Measurements from ENCODE around the gene DPP10. TPM values are rescaled to one million over a fixed set of nuclear protein-coding genes. Genes with fewer than 3 reads are reported as not detected.
A peak's percentile ranks its signal among the peaks of the same experiment; 100 is the strongest.
"Not testable (repeated sequence)": the region's sequence is repeated elsewhere in the genome, so short reads cannot be mapped to it uniquely, and the experiment has no call there.

The DPP10 gene
- total RNA-seq (10 to 100 TPM; 30.6 to 83.0 TPM), polyA plus RNA-seq (ENCODE audit: insufficient read length in 2 of 2) (10 to 100 TPM; 41.7 to 54.3 TPM)
- long read RNA-seq, donor 1, transcript DPP10-203 (26 exons, 2,758 nt): major isoform, 5 of 43 reads
- long read RNA-seq, donor 1, partial matches to known transcripts: 37 of 43 reads
- long read RNA-seq, donor 1, other reads (novel, unspliced or antisense): 0 of 43 reads
- long read RNA-seq, donor 2: 0 reads
- long read RNA-seq, donor 3, partial matches to known transcripts: 15 of 16 reads
- long read RNA-seq, donor 3, other reads (novel, unspliced or antisense): 0 of 16 reads
- long read RNA-seq, donor 4, partial matches to known transcripts: 0 of 1 reads
- long read RNA-seq, donor 4, other reads (novel, unspliced or antisense): 0 of 1 reads

DNA sequence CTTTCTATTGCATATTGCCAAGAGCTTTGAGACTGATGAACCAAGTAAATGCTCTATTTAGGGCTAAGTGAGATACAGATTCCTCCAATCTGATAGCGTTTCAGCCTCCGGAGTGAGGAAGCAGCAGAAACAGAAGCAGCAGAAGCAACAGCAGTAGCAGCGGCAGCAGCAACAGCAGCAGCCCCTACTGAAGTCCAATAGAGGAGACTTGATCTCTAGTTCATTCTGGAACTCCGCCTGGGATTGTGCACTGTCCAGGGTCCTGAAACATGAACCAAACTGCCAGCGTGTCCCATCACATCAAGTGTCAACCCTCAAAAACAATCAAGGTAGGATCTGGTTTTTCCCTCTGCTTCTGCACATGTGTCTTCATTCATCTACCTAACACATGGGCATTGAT, at the start of gene DPP10:
DPP10 (plus strand) TSS at position 132 of the 400 bp plus-strand sequence.
- no peaks in the 10 kb centered on the region for H3K36me3 ChIP-seq (ENCODE audit: control insufficient read depth, insufficient read depth, low read length)
- peak in 5 of 6 donors; percentile 36 to 81 (median 61) for DNase-seq (ENCODE audit: low read depth in 4 of 6, low spot score in 6 of 6)
- H3K27me3 ChIP-seq (ENCODE audit: control insufficient read depth, insufficient read depth, low read length): no peaks in the 10 kb centered on the region
- no peaks in the 10 kb centered on the region for H3K9me3 ChIP-seq (ENCODE audit: control insufficient read depth, insufficient read depth, low read length)
- peak within 1 kb of the TSS; percentile 4 for H3K4me3 ChIP-seq (ENCODE audit: low read depth, low read length)
- 6% methylated on average over 5 of the region's 5 CpGs for WGBS (ENCODE audit: insufficient coverage)
- no peaks in the 10 kb centered on the region for H3K4me1 ChIP-seq (ENCODE audit: control insufficient read depth, insufficient read depth, low read length)
- H3K27ac ChIP-seq (ENCODE audit: low read depth, low read length): no peak within 1 kb of the TSS

DNA sequence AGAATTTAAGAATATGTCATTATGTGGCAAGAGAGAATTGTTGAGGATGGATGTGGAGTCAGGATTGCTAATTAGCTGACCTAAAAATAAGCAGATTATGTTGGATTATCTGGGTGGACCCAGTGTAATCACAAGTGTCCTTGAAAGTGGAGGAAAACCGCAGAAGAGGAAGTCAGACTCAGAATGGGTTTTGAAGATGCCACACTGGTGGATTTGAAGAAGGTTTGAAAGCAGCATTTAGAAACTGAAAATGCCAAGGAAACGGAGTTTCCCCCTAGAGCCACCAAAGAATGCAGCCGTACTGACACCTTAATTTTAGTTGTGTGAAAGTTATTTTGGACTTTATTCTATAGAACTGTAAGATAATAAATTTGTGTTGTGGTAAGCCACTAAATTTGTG, 41.6 kb upstream of the DPP10 start:
- no peak for DNase-seq (ENCODE audit: low read depth in 4 of 6, low spot score in 6 of 6)
- Histone ChIP-seq H3K27me3 (ENCODE audit: control insufficient read depth, insufficient read depth, low read length) (no peaks in the 10 kb centered on the region), H3K36me3 (ENCODE audit: control insufficient read depth, insufficient read depth, low read length) (no peaks in the 10 kb centered on the region), H3K9me3 (ENCODE audit: control insufficient read depth, insufficient read depth, low read length) (no peaks in the 10 kb centered on the region), H3K27ac (ENCODE audit: low read depth, low read length) (no peak overlapping the region), H3K4me1 (ENCODE audit: control insufficient read depth, insufficient read depth, low read length) (no peaks in the 10 kb centered on the region), H3K4me3 (ENCODE audit: low read depth, low read length) (no peak overlapping the region)
- WGBS (ENCODE audit: insufficient coverage): 100% methylated on average over 1 of the region's 3 CpGs

DNA sequence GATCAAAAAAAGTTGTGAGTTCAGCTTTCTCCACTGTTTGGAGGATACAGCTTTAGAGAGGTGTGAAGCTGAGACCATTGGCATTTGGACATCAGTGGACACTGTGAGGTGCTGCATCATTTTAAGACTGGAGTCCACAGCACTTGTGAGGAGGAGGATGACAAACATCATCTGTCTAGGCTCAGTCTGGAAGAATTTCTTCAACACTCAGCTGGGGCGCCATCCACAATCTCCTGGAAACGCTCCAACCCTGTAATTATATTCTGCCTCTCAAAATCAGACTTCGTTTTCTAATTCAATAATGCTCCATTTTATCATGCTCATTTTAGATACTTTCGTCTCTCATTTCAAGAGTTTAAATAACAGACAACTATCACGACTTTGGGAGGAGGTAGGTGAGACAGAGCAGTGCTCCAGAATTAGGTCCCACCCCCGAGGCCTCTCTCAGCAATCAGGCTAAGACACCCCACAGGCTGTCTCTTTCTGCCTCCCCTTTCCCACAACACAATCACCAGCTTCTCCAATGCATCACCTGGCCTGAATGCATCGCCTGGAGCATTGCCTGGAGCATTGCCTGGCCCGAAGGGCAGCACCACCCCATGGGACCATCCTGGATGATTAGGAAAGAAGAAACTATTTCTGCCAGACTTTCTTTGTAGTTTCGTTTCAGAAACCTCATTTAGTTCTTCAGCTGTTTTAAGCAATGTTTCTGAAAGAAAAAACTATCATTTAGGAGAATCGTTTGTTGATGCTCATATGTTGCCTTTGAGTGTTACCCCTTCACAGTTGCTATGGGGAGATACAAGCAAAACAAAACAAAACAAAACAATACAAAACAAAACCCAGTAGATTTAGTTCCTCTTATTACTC, 37.0 kb upstream of the DPP10 start:
- WGBS (ENCODE audit: insufficient coverage): 78% methylated on average over 4 of the region's 10 CpGs
- no peaks in the 10 kb centered on the region for H3K36me3 ChIP-seq (ENCODE audit: control insufficient read depth, insufficient read depth, low read length)
- H3K27ac ChIP-seq (ENCODE audit: low read depth, low read length): no peak overlapping the region

DNA sequence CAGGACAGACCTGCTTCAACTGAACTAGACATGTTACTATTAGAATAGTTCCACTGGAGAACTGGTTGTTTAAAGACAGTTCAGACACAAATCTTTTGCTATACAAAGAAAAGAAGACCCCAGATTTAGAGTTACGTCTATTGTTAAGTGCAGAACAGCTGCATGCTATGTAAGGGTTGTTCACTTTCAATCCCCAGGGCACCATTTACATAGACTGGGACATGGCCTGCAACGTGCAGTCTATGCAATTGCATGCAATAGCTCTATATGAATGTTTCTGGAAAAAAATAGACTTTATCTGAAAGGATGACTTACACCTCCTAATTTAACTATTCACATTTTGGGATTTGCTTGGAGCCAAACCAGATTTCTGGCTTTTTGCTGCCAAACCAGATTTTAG, 36.1 kb upstream of the DPP10 start:
- Histone ChIP-seq H3K4me1 (ENCODE audit: control insufficient read depth, insufficient read depth, low read length) (no peaks in the 10 kb centered on the region), H3K27ac (ENCODE audit: low read depth, low read length) (no peak overlapping the region), H3K36me3 (ENCODE audit: control insufficient read depth, insufficient read depth, low read length) (no peaks in the 10 kb centered on the region), H3K9me3 (ENCODE audit: control insufficient read depth, insufficient read depth, low read length) (no peaks in the 10 kb centered on the region), H3K27me3 (ENCODE audit: control insufficient read depth, insufficient read depth, low read length) (no peaks in the 10 kb centered on the region), H3K4me3 (ENCODE audit: low read depth, low read length) (no peak overlapping the region)
- no peak for DNase-seq (ENCODE audit: low read depth in 4 of 6, low spot score in 6 of 6)
- no CpG with 5 or more reads among the region's 2 CpGs for WGBS (ENCODE audit: insufficient coverage)

More for the DNA sequence above, 37.0 kb upstream of the DPP10 start:
- H3K9me3 ChIP-seq (ENCODE audit: control insufficient read depth, insufficient read depth, low read length): no peaks in the 10 kb centered on the region
- no peak overlapping the region for H3K4me3 ChIP-seq (ENCODE audit: low read depth, low read length)
- DNase-seq (ENCODE audit: low read depth in 4 of 6, low spot score in 6 of 6): no peak
- no peaks in the 10 kb centered on the region for H3K4me1 ChIP-seq (ENCODE audit: control insufficient read depth, insufficient read depth, low read length)
- no peaks in the 10 kb centered on the region for H3K27me3 ChIP-seq (ENCODE audit: control insufficient read depth, insufficient read depth, low read length)

DNA sequence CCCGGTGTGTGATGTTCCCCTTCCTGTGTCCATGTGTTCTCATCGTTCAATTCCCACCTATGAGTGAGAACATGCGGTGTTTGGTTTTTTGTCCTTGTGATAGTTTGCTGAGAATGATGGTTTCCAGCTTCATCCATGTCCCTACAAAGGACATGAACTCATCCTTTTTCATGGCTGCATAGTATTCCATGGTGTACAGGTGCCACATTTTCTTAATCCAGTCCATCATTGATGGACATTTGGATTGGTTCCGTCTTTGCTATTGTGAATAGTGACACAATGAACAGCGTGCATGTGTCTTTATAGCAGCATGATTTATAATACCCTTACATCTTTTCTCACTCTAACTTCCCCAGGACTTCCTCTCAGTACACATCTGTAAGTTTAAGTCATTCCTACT, 35.1 kb upstream of the DPP10 start:
- not testable (repeated sequence) for DNase-seq (ENCODE audit: low read depth in 4 of 6, low spot score in 6 of 6); H3K27ac ChIP-seq (ENCODE audit: low read depth, low read length); H3K4me3 ChIP-seq (ENCODE audit: low read depth, low read length); H3K36me3 ChIP-seq (ENCODE audit: control insufficient read depth, insufficient read depth, low read length); H3K27me3 ChIP-seq (ENCODE audit: control insufficient read depth, insufficient read depth, low read length); H3K9me3 ChIP-seq (ENCODE audit: control insufficient read depth, insufficient read depth, low read length); H3K4me1 ChIP-seq (ENCODE audit: control insufficient read depth, insufficient read depth, low read length)
- 100% methylated on average over 2 of the region's 5 CpGs for WGBS (ENCODE audit: insufficient coverage)

DNA sequence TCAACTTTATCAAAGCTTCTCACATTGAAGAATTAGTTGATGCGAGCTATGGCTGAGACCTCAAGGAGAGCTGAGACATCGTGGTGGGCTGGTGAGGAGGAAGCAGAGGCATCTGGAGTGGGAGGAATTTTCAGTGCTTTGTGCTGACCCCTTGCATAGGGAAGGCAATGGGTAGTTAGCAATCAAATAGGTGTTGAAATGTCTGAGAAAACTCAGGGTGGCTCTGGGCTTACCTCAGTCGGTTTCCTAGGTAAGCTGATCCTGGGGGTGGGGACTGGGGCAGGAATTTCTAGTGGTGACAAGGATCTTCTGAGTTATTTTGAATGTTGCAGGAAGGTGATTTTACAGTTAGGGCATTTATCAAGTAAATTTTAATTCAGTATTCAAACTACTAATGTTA, 20.7 kb upstream of the DPP10 start:
- no peaks in the 10 kb centered on the region for H3K27me3 ChIP-seq (ENCODE audit: control insufficient read depth, insufficient read depth, low read length)
- H3K36me3 ChIP-seq (ENCODE audit: control insufficient read depth, insufficient read depth, low read length): no peaks in the 10 kb centered on the region
- 83% methylated on average over 3 of the region's 3 CpGs for WGBS (ENCODE audit: insufficient coverage)
- H3K4me3 ChIP-seq (ENCODE audit: low read depth, low read length): no peak overlapping the region
- H3K9me3 ChIP-seq (ENCODE audit: control insufficient read depth, insufficient read depth, low read length): no peaks in the 10 kb centered on the region
- H3K27ac ChIP-seq (ENCODE audit: low read depth, low read length): no peak overlapping the region
- no peak for DNase-seq (ENCODE audit: low read depth in 4 of 6, low spot score in 6 of 6)
- peaks cover 4% of the 10 kb centered on the region for H3K4me1 ChIP-seq (ENCODE audit: control insufficient read depth, insufficient read depth, low read length)

DNA sequence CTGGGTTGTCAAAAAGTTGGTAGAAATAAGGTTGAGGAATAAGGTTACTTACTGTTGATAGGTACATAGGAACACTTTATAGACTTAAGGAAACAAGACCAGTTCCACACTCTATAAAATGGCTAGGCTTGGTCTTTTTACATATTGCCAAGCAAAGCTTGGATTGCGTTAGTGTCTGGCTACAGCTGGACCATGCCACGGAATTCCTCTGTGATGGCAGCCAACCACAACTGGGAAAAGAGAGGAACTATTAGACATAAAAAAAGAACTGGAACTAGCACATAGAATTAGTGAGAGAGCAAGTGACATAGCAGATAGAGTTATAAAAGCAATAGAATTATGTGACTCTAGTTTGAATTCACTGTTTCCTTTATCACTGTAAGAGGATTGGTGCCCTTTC, 17.7 kb upstream of the DPP10 start:
- 78% methylated on average over 2 of the region's 2 CpGs for WGBS (ENCODE audit: insufficient coverage)
- Histone ChIP-seq H3K27ac (ENCODE audit: low read depth, low read length) (no peak overlapping the region), H3K36me3 (ENCODE audit: control insufficient read depth, insufficient read depth, low read length) (no peaks in the 10 kb centered on the region), H3K27me3 (ENCODE audit: control insufficient read depth, insufficient read depth, low read length) (no peaks in the 10 kb centered on the region), H3K4me3 (ENCODE audit: low read depth, low read length) (no peak overlapping the region), H3K9me3 (ENCODE audit: control insufficient read depth, insufficient read depth, low read length) (no peaks in the 10 kb centered on the region), H3K4me1 (ENCODE audit: control insufficient read depth, insufficient read depth, low read length) (peaks cover 4% of the 10 kb centered on the region)
- no peak for DNase-seq (ENCODE audit: low read depth in 4 of 6, low spot score in 6 of 6)

DNA sequence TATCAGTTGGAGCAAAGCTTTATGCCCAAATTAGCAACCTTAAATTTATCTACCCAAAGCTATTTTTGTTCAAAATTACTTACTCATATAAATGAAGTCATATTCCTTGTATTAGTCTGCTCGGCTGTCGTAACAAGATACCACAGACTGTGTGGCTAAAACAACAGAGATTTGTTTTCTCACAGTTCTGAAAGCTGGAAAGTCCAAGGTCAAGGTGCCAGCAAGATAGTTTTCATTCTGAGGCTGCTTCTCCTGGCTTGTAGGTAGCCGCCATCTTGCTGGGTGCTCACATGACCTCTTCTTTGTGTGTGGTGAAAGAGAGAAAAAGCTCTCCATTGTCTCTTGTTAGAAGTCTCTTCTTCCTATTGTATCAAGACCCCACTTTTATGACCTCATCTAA, 15.7 kb upstream of the DPP10 start:
- no peak overlapping the region for H3K4me3 ChIP-seq (ENCODE audit: low read depth, low read length)
- WGBS (ENCODE audit: insufficient coverage): 86% methylated on average over 2 of the region's 3 CpGs
- peaks cover 4% of the 10 kb centered on the region for H3K4me1 ChIP-seq (ENCODE audit: control insufficient read depth, insufficient read depth, low read length)
- no peak overlapping the region for H3K27ac ChIP-seq (ENCODE audit: low read depth, low read length)
- no peak for DNase-seq (ENCODE audit: low read depth in 4 of 6, low spot score in 6 of 6)
- H3K27me3 ChIP-seq (ENCODE audit: control insufficient read depth, insufficient read depth, low read length): no peaks in the 10 kb centered on the region
- H3K9me3 ChIP-seq (ENCODE audit: control insufficient read depth, insufficient read depth, low read length): no peaks in the 10 kb centered on the region
- no peaks in the 10 kb centered on the region for H3K36me3 ChIP-seq (ENCODE audit: control insufficient read depth, insufficient read depth, low read length)

DNA sequence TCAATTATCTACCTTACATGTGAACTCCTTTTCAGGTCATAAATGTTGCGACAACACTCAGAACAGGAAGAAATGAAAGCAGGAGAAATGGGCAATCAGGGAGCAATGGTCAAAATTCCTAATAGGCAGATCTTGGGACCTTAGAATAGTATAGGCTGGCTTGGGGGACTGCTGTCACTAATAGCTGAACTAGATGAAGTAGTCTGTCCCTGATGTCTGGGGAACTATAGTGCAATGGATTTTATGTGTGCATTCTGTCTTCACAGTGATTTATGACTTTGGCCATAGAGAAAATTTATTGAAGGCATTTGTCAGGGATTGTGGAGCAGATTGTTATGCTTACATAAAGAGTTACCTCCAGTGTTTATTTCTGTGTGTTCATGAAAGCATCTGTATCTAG, 6.1 kb upstream of the DPP10 start:
- Histone ChIP-seq H3K36me3 (ENCODE audit: control insufficient read depth, insufficient read depth, low read length) (no peaks in the 10 kb centered on the region), H3K27ac (ENCODE audit: low read depth, low read length) (no peak overlapping the region), H3K4me3 (ENCODE audit: low read depth, low read length) (no peak overlapping the region), H3K4me1 (ENCODE audit: control insufficient read depth, insufficient read depth, low read length) (no peaks in the 10 kb centered on the region), H3K9me3 (ENCODE audit: control insufficient read depth, insufficient read depth, low read length) (no peaks in the 10 kb centered on the region), H3K27me3 (ENCODE audit: control insufficient read depth, insufficient read depth, low read length) (no peaks in the 10 kb centered on the region)
- 71% methylated on average over 1 of the region's 1 CpG for WGBS (ENCODE audit: insufficient coverage)
- peak in 1 of 6 donors; percentile 49 for DNase-seq (ENCODE audit: low read depth in 4 of 6, low spot score in 6 of 6)
